ENCODE results near the gene ZFPL1.

The ZFPL1 gene

GRCh38 chr11:65096926-65097325 is 12.9 kb downstream of the ZFPL1 start:
- no peak for DNase-seq

- no peak for DNase-seq
These were observed 16.8 kb downstream of the ZFPL1 start for GRCh38 chr11:65100674-65101350.

- no peak for DNase-seq
These were observed 18.4 kb downstream of the ZFPL1 start for GRCh38 chr11:65102142-65103095.

GRCh38 chr11:65103476-65103875 is 19.5 kb downstream of the ZFPL1 start:
- DNase-seq: no peak

GRCh38 chr11:65104628-65105027 is 20.6 kb downstream of the ZFPL1 start:
- DNase-seq: no peak

GRCh38 chr11:65107078-65107477 is 23.1 kb downstream of the ZFPL1 start:
- DNase-seq: no peak

GRCh38 chr11:65107751-65108468 is 23.9 kb downstream of the ZFPL1 start:
- DNase-seq: no peak

- no peak for DNase-seq
These were observed 24.6 kb downstream of the ZFPL1 start for GRCh38 chr11:65108469-65109123.

- DNase-seq: no peak
These were observed 25.5 kb downstream of the ZFPL1 start for GRCh38 chr11:65109231-65110198.

GRCh38 chr11:65110354-65110861 is 26.4 kb downstream of the ZFPL1 start:
- DNase-seq: peak; percentile 91 to 93

- DNase-seq: no peak
These were observed 27.2 kb downstream of the ZFPL1 start for GRCh38 chr11:65111159-65111743.

GRCh38 chr11:65111744-65112545 is 27.9 kb downstream of the ZFPL1 start, which contains the start of gene TM7SF2:
Gene TM7SF2, plus strand, starts transcription at chr11:65111872. Its CDS starts 144 bp downstream, at chr11:65112016.
- peak; percentile 85 to 88 for DNase-seq

- peak; percentile 51 to 52 for DNase-seq
These were observed 28.7 kb downstream of the ZFPL1 start for GRCh38 chr11:65112546-65113360.

- DNase-seq: no peak
These were observed 29.3 kb downstream of the ZFPL1 start for GRCh38 chr11:65113361-65113756.

GRCh38 chr11:65113839-65114238 is 29.8 kb downstream of the ZFPL1 start:
- DNase-seq: no peak

- DNase-seq: no peak
These were observed 30.6 kb downstream of the ZFPL1 start for GRCh38 chr11:65114538-65115171.

- DNase-seq: no peak
These were observed 31.5 kb downstream of the ZFPL1 start for GRCh38 chr11:65115361-65116082.

Measured in Kasumi-1 (cell line).